Kasumi-1 (cell line): ENCODE results near the gene PLXDC2.

Experiments
- DNase-seq, 2 experiments: peaks; one replicate each; lab custom pipeline; 2025; lab: John Stamatoyannopoulos, UW

PLXDC2 gene

DNA sequence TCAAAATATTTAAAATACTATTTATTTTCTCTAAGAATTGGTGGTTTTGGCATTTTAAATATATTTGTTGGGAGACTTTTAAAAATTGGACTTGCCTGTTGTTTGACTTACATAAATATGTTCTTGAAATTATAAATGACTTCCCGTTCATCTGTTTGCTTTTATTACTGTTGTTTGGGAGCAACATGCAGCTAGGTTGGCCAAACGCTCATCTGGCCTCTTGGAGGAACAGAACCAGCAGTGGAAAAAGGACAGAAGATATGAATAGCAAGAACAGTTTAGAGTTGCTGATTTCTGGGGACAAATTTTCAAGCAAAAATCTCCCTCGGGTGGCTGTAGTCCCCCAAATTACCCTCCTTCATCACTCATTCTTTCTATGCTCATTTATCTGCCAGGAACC lies 41.6 kb downstream of the PLXDC2 start:
- DNase-seq: no peak

DNA sequence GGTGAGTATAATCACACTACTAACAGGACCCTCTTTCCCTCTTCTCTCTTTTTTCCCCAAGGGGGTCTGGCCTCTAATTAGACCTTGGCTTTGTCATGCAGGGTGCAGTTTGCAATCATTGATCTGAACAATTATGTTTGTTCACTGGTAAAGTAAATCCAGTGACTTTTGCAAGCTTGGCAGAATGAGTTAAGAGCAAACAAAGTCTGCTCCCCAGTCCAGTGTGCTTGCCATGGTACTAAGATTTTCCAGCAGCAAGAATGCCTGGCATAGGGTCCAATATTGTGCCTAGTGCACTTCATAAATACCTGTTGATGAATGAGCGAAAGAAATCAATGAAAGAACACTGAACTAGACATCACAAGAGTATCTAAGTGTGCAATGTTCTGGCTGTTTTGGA lies 43.9 kb downstream of the PLXDC2 start:
- no peak for DNase-seq

DNA sequence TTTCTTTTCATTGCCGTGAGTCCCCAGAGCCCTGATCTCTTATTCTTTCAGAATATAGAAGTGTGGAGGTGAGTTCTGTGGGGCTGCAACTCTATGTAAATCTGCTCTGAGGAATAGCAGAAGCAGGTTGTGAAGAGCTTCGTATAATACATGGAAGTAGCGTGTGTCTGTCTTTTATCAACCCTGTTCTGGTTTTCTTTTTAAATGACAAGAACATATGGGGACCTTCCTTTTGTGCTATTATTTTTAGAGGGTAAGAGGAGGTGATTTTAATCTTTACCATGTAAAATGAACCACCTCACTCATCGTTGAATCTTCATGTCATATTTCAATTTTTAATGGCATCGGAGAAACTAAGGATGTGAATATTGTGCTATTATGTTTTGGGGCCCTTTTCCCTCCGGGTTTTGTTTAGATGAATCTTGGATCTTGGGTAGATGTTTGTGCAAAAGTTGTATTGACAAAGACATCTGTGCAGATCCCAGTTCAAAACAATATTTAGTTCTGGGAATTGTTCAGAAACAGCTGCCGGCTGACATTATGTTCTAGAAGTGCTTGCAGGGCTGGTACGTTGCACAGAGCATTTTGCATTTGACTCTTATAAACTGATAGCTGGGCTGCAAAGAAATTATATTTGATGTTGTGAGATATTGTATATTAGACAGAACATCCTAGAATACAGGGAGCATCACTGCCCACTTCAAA lies 46.7 kb downstream of the PLXDC2 start:
- no peak for DNase-seq

DNA sequence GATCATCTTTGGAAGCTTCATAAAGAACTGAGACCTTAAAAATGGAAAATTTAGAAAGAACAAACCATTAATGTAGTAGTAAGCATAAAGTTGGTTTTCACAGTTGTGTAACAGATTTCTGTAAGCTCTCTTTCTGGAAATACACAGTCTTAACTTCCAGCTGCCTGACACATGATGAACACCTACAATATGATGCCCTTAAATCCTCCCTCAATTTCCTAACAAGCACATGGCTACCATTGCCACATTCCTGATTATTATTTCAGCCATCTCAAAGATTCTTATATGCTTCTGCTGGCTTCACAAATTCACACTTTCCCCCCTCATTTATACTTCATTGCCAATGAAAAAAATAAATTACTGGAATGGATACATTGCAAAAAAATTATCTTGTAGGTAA lies 49.4 kb downstream of the PLXDC2 start:
- DNase-seq: no peak

GRCh38 chr10:19869370-19869769 lies 53.1 kb downstream of the PLXDC2 start:
- no peak for DNase-seq

- DNase-seq: no peak
Measured at GRCh38 chr10:19872504-19873271, 56.5 kb downstream of the PLXDC2 start.

DNA sequence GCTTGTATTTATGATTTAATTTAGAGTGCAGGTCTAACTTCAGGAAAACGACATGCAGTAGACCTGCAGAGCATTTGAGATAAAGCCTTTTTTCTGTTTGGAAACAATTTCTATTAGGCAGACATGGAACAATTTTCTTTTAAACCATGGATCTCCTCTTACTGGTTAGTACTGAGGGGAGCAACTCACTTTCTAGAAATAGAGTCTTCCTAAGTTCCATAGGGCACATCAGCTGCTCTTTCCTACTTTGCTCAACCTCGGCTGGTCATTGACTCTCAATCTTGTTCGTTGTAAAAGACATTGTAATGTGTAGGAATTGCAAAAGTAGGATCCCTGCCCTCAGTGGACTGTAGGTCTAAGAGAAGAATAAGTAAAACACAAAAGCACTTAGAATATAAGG lies 58.0 kb downstream of the PLXDC2 start:
- DNase-seq: no peak

DNA sequence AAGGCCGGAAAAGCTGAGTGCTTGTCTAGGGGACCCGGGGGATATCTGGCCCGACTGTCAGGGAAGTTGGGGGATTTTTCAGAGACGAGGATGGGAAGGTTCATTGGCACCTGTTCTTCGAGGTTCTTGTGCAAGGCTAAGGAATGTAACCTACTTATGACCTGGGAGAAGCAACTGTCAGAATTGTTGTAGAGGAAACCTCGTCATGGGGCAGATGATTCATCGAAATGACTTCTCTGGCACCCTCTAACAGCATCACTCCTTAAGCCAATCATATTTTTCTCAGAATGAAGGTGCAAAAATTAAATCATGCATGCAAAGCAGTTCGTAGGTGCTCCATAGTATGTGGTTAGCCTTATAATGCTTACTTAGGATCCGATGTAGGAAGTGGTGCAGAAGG lies 58.6 kb downstream of the PLXDC2 start:
- DNase-seq: no peak

DNA sequence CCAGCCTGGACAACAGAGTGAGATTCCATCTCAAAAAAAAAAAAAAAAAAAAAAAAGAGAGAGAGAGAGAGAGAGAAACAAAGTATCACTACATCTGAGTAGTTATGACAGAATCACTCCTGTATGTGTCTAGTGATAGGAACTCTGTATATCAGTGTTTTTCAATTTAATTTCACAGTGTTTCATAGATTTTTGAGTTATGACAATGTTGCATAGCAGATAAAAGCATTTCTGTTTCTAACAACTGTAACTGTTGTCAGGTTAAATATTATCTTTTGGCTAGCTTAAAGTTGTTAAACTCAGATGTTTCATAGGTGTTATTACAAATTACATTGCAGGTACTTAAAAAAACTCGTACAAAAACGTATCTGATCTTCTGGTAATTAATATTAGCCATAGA lies 60.3 kb downstream of the PLXDC2 start:
- DNase-seq: no peak

GRCh38 chr10:19877466-19878255 lies 61.4 kb downstream of the PLXDC2 start:
- DNase-seq: no peak

DNA sequence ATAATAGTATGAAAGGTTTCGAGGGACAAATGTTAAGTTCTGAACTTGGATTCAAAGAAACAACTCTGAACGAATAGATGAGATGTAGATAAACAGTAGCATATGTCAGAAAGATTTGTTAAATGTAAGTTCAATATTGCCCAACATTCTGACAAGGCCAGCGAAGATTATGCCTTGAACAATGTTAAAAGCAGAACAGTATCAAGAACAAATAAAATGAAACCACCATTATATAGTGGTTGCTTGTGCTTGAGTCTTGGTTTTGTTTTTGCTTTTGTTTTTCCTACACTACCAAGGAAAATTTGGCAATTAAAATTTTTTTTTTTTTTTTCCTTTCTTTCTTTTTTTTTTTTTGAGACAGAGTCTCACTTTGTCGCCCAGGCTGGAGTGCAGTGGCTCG lies 66.4 kb downstream of the PLXDC2 start:
- DNase-seq: no peak

DNA sequence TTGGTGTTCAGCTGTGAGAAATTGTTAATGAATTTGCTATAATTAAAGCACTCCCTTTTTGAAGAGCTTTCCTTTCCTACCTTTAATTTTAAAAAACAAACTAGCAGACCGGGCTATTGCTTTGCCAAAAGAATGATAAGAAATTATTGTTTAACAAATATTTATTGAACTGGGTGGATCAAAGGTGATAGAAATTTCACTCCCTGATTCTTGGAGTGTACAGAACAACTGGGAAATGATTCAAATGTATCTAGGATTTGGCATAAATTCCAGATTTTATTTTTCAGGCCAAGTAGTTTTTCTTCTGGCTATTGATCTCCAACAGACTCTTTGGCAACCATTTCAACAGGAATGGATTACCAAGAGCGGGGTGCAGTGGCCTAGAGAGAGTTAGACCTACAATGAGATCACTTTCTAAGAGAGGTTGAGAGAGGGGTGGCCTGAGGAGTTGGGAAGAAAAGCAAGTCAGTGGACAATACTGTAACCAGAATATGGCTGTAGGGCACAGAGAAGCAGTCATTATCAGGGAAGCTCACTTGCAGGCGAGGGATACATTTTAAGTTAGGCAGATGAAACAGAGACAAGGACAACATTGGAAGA lies 71.9 kb downstream of the PLXDC2 start:
- DNase-seq: no peak

- DNase-seq: no peak
Measured at GRCh38 chr10:19889256-19889655, 73.0 kb downstream of the PLXDC2 start.

DNA sequence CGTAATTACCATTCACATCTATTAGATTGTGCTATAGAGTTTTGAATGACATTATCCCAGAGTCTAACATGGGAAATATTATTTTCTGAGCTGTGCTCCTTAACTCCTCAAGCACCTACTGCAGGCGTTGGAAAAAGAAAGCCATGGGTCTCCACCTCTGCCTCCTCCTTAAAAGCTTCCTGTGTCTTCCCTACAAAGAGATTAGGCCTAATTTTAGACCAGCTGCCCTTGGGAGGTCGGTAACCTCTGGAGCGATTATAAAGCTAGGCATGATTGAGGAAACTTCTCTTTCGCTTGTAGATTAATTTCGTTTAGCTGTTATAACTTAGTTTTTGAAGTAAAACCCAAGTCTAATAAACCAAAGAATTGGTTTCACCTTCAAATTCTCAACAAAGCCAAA lies 75.2 kb downstream of the PLXDC2 start:
- DNase-seq: no peak

GRCh38 chr10:19892270-19892669 lies 76.0 kb downstream of the PLXDC2 start:
- DNase-seq: no peak

DNA sequence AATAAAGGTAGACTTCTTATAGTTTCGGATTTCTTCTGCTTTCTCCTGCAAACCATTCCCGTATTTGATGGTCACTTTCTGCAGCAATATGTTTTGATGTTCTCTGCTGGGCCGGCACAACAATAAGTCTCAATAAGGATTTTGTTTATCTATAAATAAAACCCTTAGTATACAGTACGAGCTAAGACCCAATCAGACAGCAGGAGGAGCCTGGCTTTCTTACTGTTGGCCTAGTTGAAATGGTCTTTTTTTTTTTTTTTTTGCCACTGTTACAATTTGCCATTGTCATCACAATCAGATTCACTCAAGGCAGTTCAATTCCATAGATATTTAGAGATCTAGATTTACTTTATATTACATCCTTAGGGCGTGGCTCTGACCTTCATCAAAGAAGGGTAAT lies 76.4 kb downstream of the PLXDC2 start:
- DNase-seq: no peak

DNA sequence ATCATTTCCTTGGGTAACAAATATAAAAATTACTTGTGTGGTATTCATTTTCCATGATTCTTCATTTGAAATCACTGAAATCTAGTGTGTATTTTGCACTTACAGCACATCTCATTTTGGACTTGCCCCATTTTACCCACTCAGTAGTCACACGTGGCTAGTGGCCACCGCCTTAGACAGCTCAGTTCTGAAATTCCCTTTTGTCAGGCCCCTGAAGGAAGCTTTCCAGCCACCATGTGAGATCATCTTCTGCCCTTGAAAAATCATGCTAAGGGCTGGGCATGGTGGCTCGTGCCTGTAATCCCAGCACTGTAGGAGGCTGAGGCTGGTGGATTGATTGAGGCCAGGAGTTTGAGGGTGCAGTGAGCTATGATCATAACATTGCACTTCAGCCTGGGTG lies 79.3 kb downstream of the PLXDC2 start:
- DNase-seq: no peak

DNA sequence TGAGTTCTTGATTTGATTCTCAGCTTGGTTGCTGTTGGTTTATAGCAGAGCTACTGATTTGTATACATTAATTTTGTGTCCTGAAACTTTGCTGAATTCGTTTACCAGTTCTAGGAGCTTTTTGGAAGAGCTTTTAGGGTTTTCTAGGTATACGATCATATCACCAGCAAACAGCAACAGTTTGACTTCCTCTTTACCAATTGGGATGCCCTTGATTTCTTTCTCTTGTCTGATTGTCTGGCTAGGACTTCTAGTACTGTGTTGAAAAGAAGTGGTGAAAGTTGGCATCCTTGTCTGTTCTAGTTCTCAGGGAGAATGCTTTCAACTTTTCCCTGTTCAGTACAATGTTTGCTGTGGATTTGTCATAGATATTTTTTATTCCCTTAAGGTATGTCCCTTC lies 86.2 kb downstream of the PLXDC2 start:
- DNase-seq: no peak

GRCh38 chr10:19904202-19904661 lies 88.0 kb downstream of the PLXDC2 start:
- DNase-seq: peak in 1 of 2 experiments; percentile 5

- DNase-seq: no peak
Measured at GRCh38 chr10:19906108-19906791, 90.0 kb downstream of the PLXDC2 start.

- no peak for DNase-seq
Measured at GRCh38 chr10:19908991-19909696, 92.9 kb downstream of the PLXDC2 start.
